ENCODE data around the gene CPM.

CPM gene

DNA sequence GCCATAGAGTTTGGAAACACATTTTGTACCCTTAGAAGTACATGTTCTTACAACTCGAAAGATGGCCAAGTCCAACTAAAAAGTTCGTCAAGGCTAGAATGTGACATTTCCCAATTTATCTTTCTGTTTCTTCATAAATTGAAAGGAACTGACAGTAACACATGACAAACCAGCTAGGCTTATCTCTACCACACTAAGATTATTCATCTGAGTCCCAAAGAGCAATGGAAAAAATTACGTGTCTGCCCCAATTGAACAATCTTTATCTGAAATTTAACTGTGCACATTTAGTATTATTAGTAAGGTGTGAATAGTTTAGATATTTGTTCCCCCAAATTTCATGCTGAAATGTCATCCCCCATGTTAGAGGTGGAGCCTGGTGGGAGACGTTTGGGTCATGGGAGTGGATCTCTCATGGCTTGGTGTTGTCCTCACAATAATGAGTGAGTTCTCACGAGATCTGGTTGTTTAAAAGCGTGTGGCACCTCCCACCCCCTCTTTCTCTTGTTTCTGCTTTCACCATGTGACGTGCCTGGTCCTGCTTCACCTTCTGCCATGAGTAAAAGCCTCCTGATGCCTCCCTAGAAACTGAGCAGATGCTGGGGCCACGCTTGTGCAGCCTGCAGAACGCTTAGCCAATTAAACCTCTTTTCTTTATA, 13.3 kb downstream of the CPM start:
- no peak overlapping the region for H3K4me3 ChIP-seq (replicated peaks; ENCODE audit: low read depth, low read length)
- no peak for DNase-seq (ENCODE audit: low read depth)
- TF ChIP-seq, protein P1, sequence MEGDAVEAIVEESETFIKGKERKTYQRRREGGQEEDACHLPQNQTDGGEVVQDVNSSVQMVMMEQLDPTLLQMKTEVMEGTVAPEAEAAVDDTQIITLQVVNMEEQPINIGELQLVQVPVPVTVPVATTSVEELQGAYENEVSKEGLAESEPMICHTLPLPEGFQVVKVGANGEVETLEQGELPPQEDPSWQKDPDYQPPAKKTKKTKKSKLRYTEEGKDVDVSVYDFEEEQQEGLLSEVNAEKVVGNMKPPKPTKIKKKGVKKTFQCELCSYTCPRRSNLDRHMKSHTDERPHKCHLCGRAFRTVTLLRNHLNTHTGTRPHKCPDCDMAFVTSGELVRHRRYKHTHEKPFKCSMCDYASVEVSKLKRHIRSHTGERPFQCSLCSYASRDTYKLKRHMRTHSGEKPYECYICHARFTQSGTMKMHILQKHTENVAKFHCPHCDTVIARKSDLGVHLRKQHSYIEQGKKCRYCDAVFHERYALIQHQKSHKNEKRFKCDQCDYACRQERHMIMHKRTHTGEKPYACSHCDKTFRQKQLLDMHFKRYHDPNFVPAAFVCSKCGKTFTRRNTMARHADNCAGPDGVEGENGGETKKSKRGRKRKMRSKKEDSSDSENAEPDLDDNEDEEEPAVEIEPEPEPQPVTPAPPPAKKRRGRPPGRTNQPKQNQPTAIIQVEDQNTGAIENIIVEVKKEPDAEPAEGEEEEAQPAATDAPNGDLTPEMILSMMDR (IDR thresholded peaks at IDR 0.05; ENCODE audit: low read length, missing control alignments): no peak

DNA sequence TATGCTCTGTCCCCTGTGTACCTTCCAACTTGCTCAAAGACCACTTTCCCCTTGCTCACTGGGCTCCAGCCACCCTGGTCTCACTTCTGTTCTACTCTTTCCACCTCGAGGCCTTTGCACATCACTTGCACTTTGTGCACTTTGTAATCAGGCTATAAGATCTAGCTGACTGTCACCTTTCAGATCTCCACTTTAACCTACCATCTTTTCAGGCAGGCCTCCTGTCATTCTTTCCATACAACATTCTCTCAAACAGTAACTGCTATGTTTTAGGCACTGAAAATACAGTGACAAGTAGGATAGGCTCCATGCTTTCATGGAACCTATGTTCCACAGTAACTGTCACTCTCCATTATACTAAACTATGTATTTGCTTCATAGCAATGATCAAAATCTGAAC, 14.0 kb downstream of the CPM start:
- TF ChIP-seq, protein P1 (IDR thresholded peaks at IDR 0.05; ENCODE audit: low read length, missing control alignments): no peak
- DNase-seq (ENCODE audit: low read depth): no peak
- H3K4me3 ChIP-seq (replicated peaks; ENCODE audit: low read depth, low read length): no peak overlapping the region

DNA sequence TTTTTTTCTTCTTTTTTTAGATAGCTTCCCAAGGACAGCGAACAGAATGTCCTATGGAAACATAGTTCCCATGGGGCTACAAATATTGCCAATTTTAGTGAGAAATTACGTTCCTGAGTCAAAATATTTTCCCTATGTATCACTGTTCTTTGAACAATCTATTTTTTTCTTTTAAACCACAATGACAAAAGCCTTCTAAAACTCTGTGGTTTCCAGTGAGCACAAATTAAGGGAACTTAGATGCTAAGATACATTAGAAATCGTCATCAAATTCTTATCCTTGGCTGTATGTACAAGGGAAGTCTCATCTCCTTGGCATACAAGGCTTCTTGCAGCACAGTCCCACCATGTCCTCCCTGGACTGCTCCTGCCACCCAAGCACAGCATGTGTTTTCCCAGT, 17.9 kb downstream of the CPM start:
- peak; percentile 89 for DNase-seq (ENCODE audit: low read depth)
- TF ChIP-seq, protein P1 (IDR thresholded peaks at IDR 0.05; ENCODE audit: low read length, missing control alignments): no peak
- H3K4me3 ChIP-seq (replicated peaks; ENCODE audit: low read depth, low read length): no peak overlapping the region

DNA sequence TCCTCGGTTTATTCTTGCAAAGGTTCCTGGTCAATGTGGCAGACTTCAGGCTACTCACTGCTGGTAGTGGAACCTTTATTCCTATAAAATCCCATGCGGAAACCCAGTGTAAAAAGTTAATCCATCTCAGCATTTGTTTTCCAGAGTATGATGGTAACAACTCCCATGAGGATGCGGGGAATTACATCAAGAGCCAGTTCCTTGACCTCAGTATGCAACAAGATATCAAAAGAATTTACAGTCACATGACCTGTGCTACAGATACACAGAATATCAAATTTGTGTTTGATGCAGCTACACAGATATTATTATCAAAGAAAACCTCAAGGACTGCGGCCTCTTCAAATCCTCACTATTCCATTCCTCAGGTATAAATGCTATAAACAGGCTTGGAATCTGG, 19.3 kb downstream of the CPM start:
- no peak overlapping the region for H3K4me3 ChIP-seq (replicated peaks; ENCODE audit: low read depth, low read length)
- TF ChIP-seq, protein P1 (IDR thresholded peaks at IDR 0.05; ENCODE audit: low read length, missing control alignments): no peak
- peak; percentile 54 for DNase-seq (ENCODE audit: low read depth)

DNA sequence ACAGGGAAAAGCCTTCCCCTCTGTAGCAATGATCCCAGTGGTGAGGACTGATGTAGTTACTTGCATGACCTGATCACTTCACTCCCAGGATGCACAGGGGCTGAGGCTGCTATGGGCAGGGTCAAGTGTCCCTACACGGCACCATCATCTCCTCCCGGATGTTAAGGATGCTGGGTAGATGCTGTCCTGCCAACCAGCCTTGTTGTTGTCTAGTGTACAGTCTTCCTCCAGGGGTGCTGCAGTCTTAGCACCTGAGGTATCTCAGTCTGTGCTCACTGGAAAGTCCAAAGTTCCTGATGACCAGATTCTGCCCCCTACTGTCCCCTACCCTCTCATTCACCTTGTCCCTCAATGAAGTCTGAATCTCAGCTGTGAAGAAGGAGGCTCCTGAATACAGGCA, 20.1 kb downstream of the CPM start:
- TF ChIP-seq, protein P1 (IDR thresholded peaks at IDR 0.05; ENCODE audit: low read length, missing control alignments): no peak
- DNase-seq (ENCODE audit: low read depth): no peak
- no peak overlapping the region for H3K4me3 ChIP-seq (replicated peaks; ENCODE audit: low read depth, low read length)

DNA sequence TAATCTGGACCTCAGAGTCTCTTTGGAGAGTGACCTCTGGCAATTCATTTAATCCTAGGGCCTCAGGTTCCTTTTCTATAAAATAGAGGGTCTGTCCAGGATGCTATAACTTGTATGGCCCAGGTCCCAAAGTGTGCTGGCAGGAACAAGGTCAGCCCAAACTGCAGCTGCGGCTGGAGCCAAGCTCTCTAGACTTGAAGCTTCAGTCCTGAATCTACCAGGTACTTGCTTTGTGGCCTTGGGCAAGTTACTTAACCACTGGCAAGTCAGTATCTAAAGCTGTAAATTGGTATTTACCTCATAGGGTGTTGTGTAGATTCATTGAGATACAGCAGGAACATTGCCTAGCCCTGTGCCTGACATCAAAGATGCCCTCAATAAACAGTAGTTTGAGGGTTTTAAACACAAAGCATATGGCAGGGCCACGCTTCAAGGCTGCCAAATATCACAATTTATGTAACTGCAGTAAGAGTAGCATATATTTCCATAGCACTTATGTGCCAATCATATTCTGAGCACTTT, 21.7 kb downstream of the CPM start:
- TF ChIP-seq, protein P1 (IDR thresholded peaks at IDR 0.05; ENCODE audit: low read length, missing control alignments): no peak
- no peak for DNase-seq (ENCODE audit: low read depth)
- no peak overlapping the region for H3K4me3 ChIP-seq (replicated peaks; ENCODE audit: low read depth, low read length)

DNA sequence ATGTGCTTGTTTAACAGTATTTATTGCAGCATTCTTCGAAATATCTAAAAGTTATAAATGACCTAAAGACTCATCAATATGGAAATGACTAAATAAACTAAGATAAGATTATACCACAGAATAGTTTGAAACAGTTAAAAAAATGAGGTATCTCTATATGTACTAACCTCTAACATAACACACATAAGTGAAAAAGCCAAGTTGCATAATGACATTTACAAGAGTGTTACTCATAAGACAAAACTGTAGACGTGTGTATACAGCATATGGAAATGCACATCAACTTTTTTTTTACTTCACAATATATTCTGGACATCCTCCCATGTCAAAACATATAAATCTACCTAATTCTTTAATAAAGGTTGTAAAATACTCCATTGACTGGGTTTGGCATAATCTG, 22.8 kb downstream of the CPM start:
- no peak overlapping the region for H3K4me3 ChIP-seq (replicated peaks; ENCODE audit: low read depth, low read length)
- TF ChIP-seq, protein P1 (IDR thresholded peaks at IDR 0.05; ENCODE audit: low read length, missing control alignments): no peak
- peak; percentile 43 for DNase-seq (ENCODE audit: low read depth)

Measured in fibroblast of pulmonary artery (primary cell).